SU-DHL-6 (cell line): ENCODE measurements around the gene FBLN5.

ENCODE experiments used
- H2AFZ ChIP-seq: fragments of 200-600 bp; sonication (generic); 2 replicates; pipeline ENCODE4 v1.6.1; 2014; ENCODE audit warnings: low read depth, mild to moderate bottlenecking, moderate library complexity, mixed read lengths, antibody characterized with exemption, low read length; ENCODE audit not compliant: severe bottlenecking
- H3F3A ChIP-seq: fragments of 200-600 bp; shearing (Covaris generic); 2 replicates; pipeline ENCODE4 v1.6.0; 2016; ENCODE audit warnings: antibody characterized with exemption, mild to moderate bottlenecking; ENCODE audit not compliant: insufficient read depth
- H3K27ac ChIP-seq: fragments of 200-600 bp; sonication (generic); 2 replicates; pipeline ENCODE4 v1.5.1; 2016; ENCODE audit warnings: low read depth, mild to moderate bottlenecking, low read length, moderate library complexity, mixed read lengths
- H3K27me3 ChIP-seq: fragments of 200-600 bp; sonication (generic), shearing (Covaris generic); 2 replicates; pipeline ENCODE4 v1.6.0; 2014; ENCODE audit warnings: mild to moderate bottlenecking, low read length
- H3K36me3 ChIP-seq: fragments of 200-600 bp; sonication (generic); 2 replicates; pipeline ENCODE4 v1.6.1; 2014; ENCODE audit warnings: mild to moderate bottlenecking, low read length, mixed read lengths
- H3K4me2 ChIP-seq: fragments of 300-600, 200-600 bp; shearing (Covaris generic), sonication (generic); 2 replicates; pipeline ENCODE4 v1.6.0; 2014; ENCODE audit warnings: low read length, low read depth, mild to moderate bottlenecking; ENCODE audit not compliant: poor library complexity, severe bottlenecking
- H3K4me3 ChIP-seq: fragments of 200-600 bp; sonication (generic); 2 replicates; pipeline ENCODE4 v1.5.1; 2014; ENCODE audit warnings: antibody characterized with exemption, low read length, mild to moderate bottlenecking, mixed read lengths; ENCODE audit not compliant: insufficient read depth, poor library complexity, severe bottlenecking
- H3K79me2 ChIP-seq: fragments of 200-600 bp; sonication (generic); 2 replicates; pipeline ENCODE4 v1.6.1; 2014; ENCODE audit warnings: mild to moderate bottlenecking, low read length, moderate library complexity; ENCODE audit not compliant: insufficient read depth
- H3K9ac ChIP-seq: fragments of 200-600 bp; sonication (generic); 2 replicates; pipeline ENCODE4 v1.7.0; 2014; ENCODE audit warnings: mild to moderate bottlenecking, low read length
- H3K9me2 ChIP-seq: fragments of 200-600 bp; sonication (generic); replicated peaks from 2 replicates; pipeline ENCODE4 v1.6.1; 2014; ENCODE audit warnings: low read length; ENCODE audit not compliant: insufficient read depth
- H3K9me3 ChIP-seq: fragments of 200-600 bp; sonication (generic); 2 replicates; pipeline ENCODE4 v1.6.1; 2014; ENCODE audit warnings: low read length, mixed read lengths; ENCODE audit not compliant: insufficient read depth
- H4K20me1 ChIP-seq: fragments of 200-600 bp; sonication (generic); 2 replicates; pipeline ENCODE4 v1.6.1; 2014; ENCODE audit warnings: low read depth, mild to moderate bottlenecking, antibody characterized with exemption, low read length, moderate library complexity, mixed read lengths
- EZH2phosphoT487 ChIP-seq: fragments of 200-600 bp; sonication (generic), shearing (Covaris generic); conservative IDR thresholded peaks from 2 replicates; pipeline ENCODE4 v1.6.1; 2018; ENCODE audit warnings: mild to moderate bottlenecking, antibody characterized with exemption, low read length, moderate library complexity, mixed read lengths
- TF ChIP-seq, protein P1 (sequence below): fragments of 200-600 bp; sonication (generic); IDR thresholded peaks from one replicate; pipeline ENCODE4 v1.5.1; 2017; ENCODE audit warnings: antibody characterized with exemption, mild to moderate bottlenecking, low read length, moderate library complexity; ENCODE audit not compliant: insufficient read depth, poor library complexity, severe bottlenecking

FBLN5 gene

DNA sequence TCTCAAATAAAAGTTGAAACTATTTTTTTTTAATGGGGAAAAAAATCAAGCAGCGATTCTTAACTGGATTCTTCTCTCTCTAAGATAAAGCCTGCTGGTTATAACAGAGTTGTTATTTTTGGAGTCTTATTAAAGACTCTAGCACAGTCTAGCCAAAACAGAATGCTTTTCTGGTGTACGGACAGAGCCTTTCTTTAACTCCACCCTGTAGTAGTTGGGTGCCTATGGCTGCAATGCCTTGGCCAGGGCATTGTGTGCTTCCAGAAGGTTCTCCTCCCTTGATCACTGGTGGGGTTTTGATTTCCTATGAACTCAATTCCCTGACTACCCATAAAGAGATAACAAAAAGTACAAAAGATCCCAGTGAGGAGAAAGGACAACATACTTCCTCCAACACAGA lies 44.4 kb downstream of the FBLN5 start:
- Histone ChIP-seq H3K4me3 (no peak overlapping the region), H3K27ac (no peak overlapping the region), H3K79me2 (no peaks in the 10 kb centered on the region), H3K9ac (no peak overlapping the region), H2AFZ (no peak overlapping the region), H3K9me3 (no peaks in the 10 kb centered on the region), H3F3A (no peaks in the 10 kb centered on the region), H4K20me1 (no peaks in the 10 kb centered on the region), H3K4me2 (no peak overlapping the region), H3K36me3 (no peaks in the 10 kb centered on the region), H3K9me2 (no peaks in the 10 kb centered on the region), H3K27me3 (no peaks in the 10 kb centered on the region)
- TF ChIP-seq, protein P1, sequence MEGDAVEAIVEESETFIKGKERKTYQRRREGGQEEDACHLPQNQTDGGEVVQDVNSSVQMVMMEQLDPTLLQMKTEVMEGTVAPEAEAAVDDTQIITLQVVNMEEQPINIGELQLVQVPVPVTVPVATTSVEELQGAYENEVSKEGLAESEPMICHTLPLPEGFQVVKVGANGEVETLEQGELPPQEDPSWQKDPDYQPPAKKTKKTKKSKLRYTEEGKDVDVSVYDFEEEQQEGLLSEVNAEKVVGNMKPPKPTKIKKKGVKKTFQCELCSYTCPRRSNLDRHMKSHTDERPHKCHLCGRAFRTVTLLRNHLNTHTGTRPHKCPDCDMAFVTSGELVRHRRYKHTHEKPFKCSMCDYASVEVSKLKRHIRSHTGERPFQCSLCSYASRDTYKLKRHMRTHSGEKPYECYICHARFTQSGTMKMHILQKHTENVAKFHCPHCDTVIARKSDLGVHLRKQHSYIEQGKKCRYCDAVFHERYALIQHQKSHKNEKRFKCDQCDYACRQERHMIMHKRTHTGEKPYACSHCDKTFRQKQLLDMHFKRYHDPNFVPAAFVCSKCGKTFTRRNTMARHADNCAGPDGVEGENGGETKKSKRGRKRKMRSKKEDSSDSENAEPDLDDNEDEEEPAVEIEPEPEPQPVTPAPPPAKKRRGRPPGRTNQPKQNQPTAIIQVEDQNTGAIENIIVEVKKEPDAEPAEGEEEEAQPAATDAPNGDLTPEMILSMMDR, result no peak

DNA sequence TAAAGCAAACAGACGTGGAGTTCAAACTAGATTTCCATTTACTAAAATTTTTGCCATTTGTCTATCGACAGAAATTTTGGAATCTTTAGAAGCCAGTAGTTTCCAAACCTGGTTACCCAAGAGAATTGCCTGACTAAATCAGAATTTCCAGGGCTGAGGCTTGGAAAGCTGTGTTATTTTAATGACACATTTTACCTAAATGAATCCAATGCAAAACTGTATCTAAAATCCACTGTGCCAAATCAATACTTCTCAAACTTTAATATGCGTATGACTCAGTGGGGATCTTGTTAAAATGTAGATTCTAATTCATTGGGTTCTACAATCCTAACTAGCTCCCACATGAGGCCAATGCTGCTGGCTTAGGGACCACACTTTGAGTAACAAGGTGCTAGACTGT lies 45.2 kb downstream of the FBLN5 start:
- Histone ChIP-seq H3K27ac (no peak overlapping the region), H3K9ac (no peak overlapping the region), H3K9me3 (no peaks in the 10 kb centered on the region), H3K4me2 (no peak overlapping the region), H3K36me3 (no peaks in the 10 kb centered on the region), H3K27me3 (no peaks in the 10 kb centered on the region), H4K20me1 (no peaks in the 10 kb centered on the region), H3K9me2 (no peaks in the 10 kb centered on the region), H3K79me2 (no peaks in the 10 kb centered on the region), H2AFZ (no peak overlapping the region), H3K4me3 (no peak overlapping the region), H3F3A (no peaks in the 10 kb centered on the region)
- TF ChIP-seq EZH2phosphoT487, result no peak
- TF ChIP-seq, protein P1, result no peak

DNA sequence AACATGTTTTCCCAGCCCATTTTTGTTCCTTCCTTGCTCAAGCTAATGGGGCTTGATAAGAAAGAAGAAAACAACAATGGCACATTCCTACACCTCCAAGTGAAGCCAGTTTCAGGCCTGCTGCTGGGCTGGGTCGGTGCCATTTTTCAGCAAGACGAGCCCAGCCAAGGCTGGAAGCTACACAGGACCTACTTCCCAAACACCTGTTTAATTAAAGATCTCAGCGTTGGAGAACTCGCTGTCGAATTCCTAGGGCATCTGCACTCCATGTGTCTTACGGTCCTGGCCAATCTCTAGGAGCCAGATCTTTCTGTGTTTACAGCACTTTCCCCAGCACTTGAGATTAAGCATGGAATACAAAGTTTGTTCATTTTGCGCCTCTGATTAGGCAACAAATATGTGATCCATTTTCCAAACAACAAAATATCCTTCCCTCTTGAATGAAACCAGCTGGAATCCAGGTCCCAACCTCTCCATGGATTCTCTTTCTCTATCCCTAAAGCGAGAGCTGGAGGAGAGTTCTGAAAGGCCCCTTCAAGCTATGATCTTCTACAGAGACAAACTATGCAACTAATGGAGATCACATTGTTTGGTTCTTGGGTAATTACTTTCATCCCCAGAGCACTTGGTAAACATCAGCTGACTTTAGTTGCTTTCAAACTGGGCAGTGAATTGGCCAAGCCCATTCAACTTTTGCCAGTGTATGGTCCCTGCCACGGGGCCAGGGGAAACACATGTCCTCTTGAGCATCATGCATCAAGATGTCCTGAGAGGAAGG lies 45.9 kb downstream of the FBLN5 start:
- Histone ChIP-seq H3K9me3 (no peaks in the 10 kb centered on the region), H3K4me2 (no peak overlapping the region), H3K27ac (no peak overlapping the region), H3K4me3 (no peak overlapping the region), H4K20me1 (no peaks in the 10 kb centered on the region), H3K79me2 (no peaks in the 10 kb centered on the region), H3K36me3 (no peaks in the 10 kb centered on the region), H3K27me3 (no peaks in the 10 kb centered on the region), H3K9me2 (no peaks in the 10 kb centered on the region), H2AFZ (no peak overlapping the region), H3F3A (no peaks in the 10 kb centered on the region), H3K9ac (no peak overlapping the region)
- TF ChIP-seq EZH2phosphoT487, result no peak
- TF ChIP-seq, protein P1, result no peak
